HCT116 (cell line): Measurements from ENCODE around the gene CELF2. TPM values are rescaled to one million over a fixed set of nuclear protein-coding genes. Genes with fewer than 3 reads are reported as not detected.

ENCODE experiments used
- ATAC-seq: fragments of 200-7000 bp; cut with Tn5 transposase; 2 replicates; pipeline ENCODE4 v1.9.1; 2020; ENCODE audit warnings: mild to moderate bottlenecking, moderate library complexity
- BruUV-seq: library from RNA; stranded (reverse); fragments of 400-500 nt; replicated peaks from 2 replicates; lab custom pipeline; 2021; lab: Mats Ljungman, UMichigan
- CTCF ChIA-PET: fragments of 300-600 bp; sonication (Branson Sonifier 250); formaldehyde crosslinking; loops from one replicate; lab custom pipeline; 2021; ENCODE audit warnings: antibody characterized with exemption; lab: Charles Lee
- POLR2A ChIA-PET: fragments of 300-600, 350-600 bp; sonication (Branson Sonifier 250); formaldehyde crosslinking; loops from one replicate; lab custom pipeline; 2021; ENCODE audit warnings: antibody characterized with exemption; lab: Charles Lee
- RAD21 ChIA-PET, 2 experiments: fragments of 300-600 bp; sonication (Branson Sonifier 250); formaldehyde crosslinking; loops; one replicate each; lab custom pipeline; 2023; ENCODE audit warnings: low total read pairs in 2 of 2; ENCODE audit not compliant: uncharacterized antibody in 2 of 2, unreplicated experiment in 2 of 2, low non-redundant PET in 1 of 2; lab: Charles Lee
- DNase-seq: peaks from one replicate; pipeline ENCODE4 v3.0.0-alpha.2; 2010; ENCODE audit warnings: low read depth, low spot score
- H2AFZ ChIP-seq: fragments of 200-600 bp; shearing (Covaris generic), sonication (generic); 2 replicates; pipeline ENCODE4 v1.6.1; 2017; ENCODE audit warnings: low read depth, mixed run types, mixed read lengths, antibody characterized with exemption, low read length; ENCODE audit not compliant: poor library complexity, severe bottlenecking
- H3K27ac ChIP-seq: 2 replicates; pipeline ENCODE4 v1.5.1; 2012; ENCODE audit warnings: low read depth, low read length
- H3K27me3 ChIP-seq: fragments of 200-600 bp; sonication (generic); 2 replicates; pipeline ENCODE4 v1.6.1; 2016; ENCODE audit warnings: mixed run types, low read length, mixed read lengths; ENCODE audit not compliant: insufficient read depth
- H3K36me3 ChIP-seq, 2 experiments: fragments of 200-500 bp in 1 of 2; fragments of 200-600 bp in 1 of 2; sonication (Bioruptor generic) in 1 of 2; sonication (generic) in 1 of 2; 2 replicates each; pipeline versions ENCODE4 v1.5.1 to v1.6.1; 2014 to 2016; ENCODE audit warnings: low read length in 2 of 2, inconsistent platforms in 1 of 2, mixed read lengths in 1 of 2, mixed run types in 1 of 2; ENCODE audit not compliant: insufficient read depth in 2 of 2, control insufficient read depth in 1 of 2
- H3K4me1 ChIP-seq, 2 experiments: fragments of 200-600 bp in 1 of 2; sonication (generic) in 1 of 2; 2 replicates each; pipeline versions ENCODE4 v1.5.1 to v1.6.1; 2012 to 2017; ENCODE audit warnings: low read length in 2 of 2, inconsistent platforms in 1 of 2, mild to moderate bottlenecking in 1 of 2, mixed read lengths in 1 of 2, mixed run types in 1 of 2, moderate library complexity in 1 of 2; ENCODE audit not compliant: insufficient read depth in 2 of 2, control insufficient read depth in 1 of 2
- H3K4me2 ChIP-seq: fragments of 200-600 bp; sonication (generic); 2 replicates; pipeline ENCODE4 v1.6.1; 2017; ENCODE audit warnings: mixed run types, low read length, mixed read lengths
- H3K4me3 ChIP-seq, 2 experiments: fragments of 200-600 bp in 1 of 2; sonication (generic) in 1 of 2; replicated peaks in 1 of 2; 2 replicates each; pipeline ENCODE4 v1.5.1; 2011 to 2016; ENCODE audit warnings: low read length in 2 of 2, control low read depth in 1 of 2, low read depth in 1 of 2, mild to moderate bottlenecking in 1 of 2, mixed read lengths in 1 of 2, mixed run types in 1 of 2
- H3K79me2 ChIP-seq: fragments of 200-600 bp; sonication (generic); 2 replicates; pipeline ENCODE4 v1.6.1; 2017; ENCODE audit warnings: mild to moderate bottlenecking, mixed run types, low read length, moderate library complexity, mixed read lengths; ENCODE audit not compliant: insufficient read depth
- H3K9ac ChIP-seq: fragments of 200-600 bp; sonication (generic); 2 replicates; pipeline ENCODE4 v1.6.1; 2016; ENCODE audit warnings: low read length, mixed read lengths
- H3K9me2 ChIP-seq: fragments of 200-600 bp; sonication (generic), shearing (Covaris generic); 2 replicates; pipeline ENCODE4 v1.6.1; 2017; ENCODE audit warnings: mixed run types, mild to moderate bottlenecking, moderate library complexity; ENCODE audit not compliant: insufficient read depth
- H3K9me3 ChIP-seq, 2 experiments: fragments of 200-500 bp in 1 of 2; fragments of 200-600 bp in 1 of 2; sonication (Bioruptor generic) in 1 of 2; sonication (generic) in 1 of 2; 2 replicates each; pipeline ENCODE4 v1.6.1; 2014 to 2017; ENCODE audit warnings: low read length in 2 of 2, mixed read lengths in 2 of 2, inconsistent platforms in 1 of 2, low read depth in 1 of 2, mild to moderate bottlenecking in 1 of 2, mixed run types in 1 of 2, moderate library complexity in 1 of 2; ENCODE audit not compliant: control insufficient read depth in 1 of 2, insufficient read depth in 1 of 2
- H4K20me1 ChIP-seq: fragments of 200-600 bp; sonication (generic), shearing (Covaris generic); 2 replicates; pipeline ENCODE4 v1.6.1; 2017; ENCODE audit warnings: mixed run types, mild to moderate bottlenecking, moderate library complexity; ENCODE audit not compliant: insufficient read depth
- CBX3 ChIP-seq: IDR thresholded peaks from 2 replicates; pipeline ENCODE4 v1.6.1; 2012; ENCODE audit warnings: low read depth
- CEBPB ChIP-seq: IDR thresholded peaks from 2 replicates; pipeline ENCODE4 v1.6.1; 2012; ENCODE audit warnings: low read depth
- EGR1 ChIP-seq: IDR thresholded peaks from 2 replicates; pipeline ENCODE4 v1.6.1; 2012; ENCODE audit warnings: low read depth
- ELF1 ChIP-seq: IDR thresholded peaks from 2 replicates; pipeline ENCODE4 v1.6.1; 2012; ENCODE audit warnings: low read depth, borderline replicate concordance
- JUND ChIP-seq: IDR thresholded peaks from 2 replicates; pipeline ENCODE4 v1.6.1; 2012
- POLR2AphosphoS5 ChIP-seq: IDR thresholded peaks from 2 replicates; pipeline ENCODE4 v1.6.1; 2011; ENCODE audit warnings: mild to moderate bottlenecking, low read depth, low read length, moderate library complexity
- SIN3A ChIP-seq: IDR thresholded peaks from 2 replicates; pipeline ENCODE4 v1.6.1; 2012; ENCODE audit warnings: low read depth
- SP1 ChIP-seq: IDR thresholded peaks from 2 replicates; pipeline ENCODE4 v1.6.1; 2012; ENCODE audit warnings: low read depth
- TCF7L2 ChIP-seq: IDR thresholded peaks from 2 replicates; pipeline ENCODE4 v1.7.0; 2011; ENCODE audit warnings: borderline replicate concordance, inconsistent platforms; ENCODE audit not compliant: insufficient read depth, insufficient read length; ENCODE audit errors: extremely low read depth
- YY1 ChIP-seq: IDR thresholded peaks from 2 replicates; pipeline ENCODE4 v1.6.1; 2011; ENCODE audit warnings: low read length, low read depth, moderate library complexity, mild to moderate bottlenecking; ENCODE audit not compliant: insufficient replicate concordance; ENCODE audit errors: extremely low read depth
- ZNF274 ChIP-seq: fragments of 200-500 bp; sonication (Bioruptor generic); IDR thresholded peaks from 2 replicates; pipeline ENCODE4 v1.6.1; 2014; ENCODE audit warnings: mild to moderate bottlenecking, low read depth, low read length, inconsistent platforms
- intact Hi-C: fragments of 100-400 bp; cut with micrococcal nuclease; formaldehyde crosslinking; loops from 2 replicates; pipeline ENCODE4 v1.10.0; 2022
- total RNA-seq: library from RNA; stranded (reverse); gene quantifications from one replicate; pipeline ENCODE4 v1.2.1, GENCODE V29; 2021; ENCODE audit not compliant: unreplicated experiment
- TF ChIP-seq, protein P1 (sequence below): IDR thresholded peaks from 2 replicates; pipeline ENCODE4 v1.6.1; 2012
- TF ChIP-seq, protein P2 (sequence below), 3 experiments: fragments of 200-600 bp in 1 of 3; sonication (generic) in 1 of 3; IDR thresholded peaks in 2 of 3; conservative IDR thresholded peaks in 1 of 3; 2 replicates each; pipeline ENCODE4 v1.5.1; 2012 to 2017; ENCODE audit warnings: low read depth in 2 of 3, low read length in 2 of 3, antibody characterized with exemption in 1 of 3, borderline replicate concordance in 1 of 3, control low read depth in 1 of 3, mild to moderate bottlenecking in 1 of 3, mixed read lengths in 1 of 3, mixed run types in 1 of 3, moderate library complexity in 1 of 3; ENCODE audit not compliant: insufficient read depth in 1 of 3
- TF ChIP-seq, protein P3 (sequence below): IDR thresholded peaks from 2 replicates; pipeline ENCODE4 v1.6.1; 2012
- TF ChIP-seq, protein P4 (sequence below): IDR thresholded peaks from 2 replicates; pipeline ENCODE4 v1.6.1; 2011; ENCODE audit warnings: mild to moderate bottlenecking, low read length, moderate library complexity; ENCODE audit not compliant: insufficient replicate concordance; ENCODE audit errors: extremely low read depth
- TF ChIP-seq, protein P5 (sequence below): IDR thresholded peaks from 2 replicates; pipeline ENCODE4 v1.6.1; 2012; ENCODE audit warnings: low read depth

CELF2 gene
- total RNA-seq, 1 experiment from 2014 or later = 0.66 TPM

DNA sequence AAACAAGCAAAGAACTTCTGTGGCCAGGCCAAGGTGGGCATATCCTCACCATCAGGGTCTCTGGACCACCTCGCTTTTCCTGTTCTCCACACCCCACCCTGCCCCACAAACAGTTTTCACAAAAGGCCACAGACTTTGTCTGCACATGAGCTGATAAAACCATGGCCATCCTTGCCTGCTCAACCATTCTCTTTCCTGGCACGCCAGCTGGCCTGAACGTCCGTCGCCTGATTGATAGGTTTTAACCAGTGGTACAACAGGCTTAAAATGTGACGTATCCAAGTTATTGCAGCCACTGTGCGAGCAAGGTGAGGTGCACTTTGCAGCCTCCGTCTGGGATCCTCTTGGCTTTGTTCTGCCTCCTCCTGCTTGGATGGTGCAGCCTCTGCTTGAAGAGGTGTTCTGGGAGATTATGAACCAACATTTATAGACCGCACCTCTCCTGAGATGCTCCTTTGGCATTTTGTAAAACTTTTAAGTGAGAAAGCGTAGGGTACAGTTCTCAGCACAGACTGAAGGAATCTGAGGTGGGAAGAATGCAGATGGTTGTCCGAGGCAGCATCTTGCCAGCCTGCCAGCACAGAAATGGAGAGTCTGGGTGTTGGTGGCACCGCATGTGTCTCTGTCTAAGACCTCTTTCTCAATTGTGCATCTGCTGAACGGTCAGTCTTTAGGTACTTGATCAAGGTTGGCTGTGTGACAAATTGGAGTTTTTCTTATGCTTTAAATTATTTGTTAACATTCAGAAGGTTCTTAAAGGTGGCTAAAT, 288.3 kb downstream of the CELF2 start:
- CTCF ChIA-PET = no interaction called here

More for the DNA sequence above, 288.3 kb downstream of the CELF2 start:
- Histone ChIP-seq H3K9me2 (no peaks in the 10 kb centered on the region), H4K20me1 (no peaks in the 10 kb centered on the region), H3K9ac (no peak overlapping the region), H3K4me2 (no peak overlapping the region), H3K36me3 (no peaks in the 10 kb centered on the region), H3K79me2 (no peaks in the 10 kb centered on the region), H3K27ac (no peak overlapping the region), H3K4me1 (no peaks in the 10 kb centered on the region), H3K27me3 (no peaks in the 10 kb centered on the region), H3K9me3 (0 out of 4 replicates have a peak, but pooled peaks cover 0 to 6% of the 10 kb centered on the region in 2 experiments), H2AFZ (no peak overlapping the region), H3K4me3 (no peak overlapping the region)
- intact Hi-C loops = no loop called here
- POLR2A ChIA-PET = no interaction called here
- DNase-seq = no peak
- TF ChIP-seq, protein P1, sequence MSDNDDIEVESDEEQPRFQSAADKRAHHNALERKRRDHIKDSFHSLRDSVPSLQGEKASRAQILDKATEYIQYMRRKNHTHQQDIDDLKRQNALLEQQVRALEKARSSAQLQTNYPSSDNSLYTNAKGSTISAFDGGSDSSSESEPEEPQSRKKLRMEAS = no peak
- TF ChIP-seq EGR1 (no peak), CBX3 (no peak), ELF1 (no peak), POLR2AphosphoS5 (no peak), YY1 (no peak), CEBPB (no peak), JUND (no peak), ZNF274 (no peak), SIN3A (no peak), SP1 (no peak), TCF7L2 (no peak)
- TF ChIP-seq, protein P2, sequence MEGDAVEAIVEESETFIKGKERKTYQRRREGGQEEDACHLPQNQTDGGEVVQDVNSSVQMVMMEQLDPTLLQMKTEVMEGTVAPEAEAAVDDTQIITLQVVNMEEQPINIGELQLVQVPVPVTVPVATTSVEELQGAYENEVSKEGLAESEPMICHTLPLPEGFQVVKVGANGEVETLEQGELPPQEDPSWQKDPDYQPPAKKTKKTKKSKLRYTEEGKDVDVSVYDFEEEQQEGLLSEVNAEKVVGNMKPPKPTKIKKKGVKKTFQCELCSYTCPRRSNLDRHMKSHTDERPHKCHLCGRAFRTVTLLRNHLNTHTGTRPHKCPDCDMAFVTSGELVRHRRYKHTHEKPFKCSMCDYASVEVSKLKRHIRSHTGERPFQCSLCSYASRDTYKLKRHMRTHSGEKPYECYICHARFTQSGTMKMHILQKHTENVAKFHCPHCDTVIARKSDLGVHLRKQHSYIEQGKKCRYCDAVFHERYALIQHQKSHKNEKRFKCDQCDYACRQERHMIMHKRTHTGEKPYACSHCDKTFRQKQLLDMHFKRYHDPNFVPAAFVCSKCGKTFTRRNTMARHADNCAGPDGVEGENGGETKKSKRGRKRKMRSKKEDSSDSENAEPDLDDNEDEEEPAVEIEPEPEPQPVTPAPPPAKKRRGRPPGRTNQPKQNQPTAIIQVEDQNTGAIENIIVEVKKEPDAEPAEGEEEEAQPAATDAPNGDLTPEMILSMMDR (IDR thresholded peaks at IDR 0.05 in 2 of 3, conservative IDR thresholded peaks at IDR 0.05 in 1 of 3; ENCODE audit: borderline replicate concordance in 1 of 3, insufficient read depth in 1 of 3, low read depth in 2 of 3, low read length in 2 of 3) = no peak
- TF ChIP-seq, protein P3, sequence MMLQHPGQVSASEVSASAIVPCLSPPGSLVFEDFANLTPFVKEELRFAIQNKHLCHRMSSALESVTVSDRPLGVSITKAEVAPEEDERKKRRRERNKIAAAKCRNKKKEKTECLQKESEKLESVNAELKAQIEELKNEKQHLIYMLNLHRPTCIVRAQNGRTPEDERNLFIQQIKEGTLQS = no peak
- TF ChIP-seq, protein P4, sequence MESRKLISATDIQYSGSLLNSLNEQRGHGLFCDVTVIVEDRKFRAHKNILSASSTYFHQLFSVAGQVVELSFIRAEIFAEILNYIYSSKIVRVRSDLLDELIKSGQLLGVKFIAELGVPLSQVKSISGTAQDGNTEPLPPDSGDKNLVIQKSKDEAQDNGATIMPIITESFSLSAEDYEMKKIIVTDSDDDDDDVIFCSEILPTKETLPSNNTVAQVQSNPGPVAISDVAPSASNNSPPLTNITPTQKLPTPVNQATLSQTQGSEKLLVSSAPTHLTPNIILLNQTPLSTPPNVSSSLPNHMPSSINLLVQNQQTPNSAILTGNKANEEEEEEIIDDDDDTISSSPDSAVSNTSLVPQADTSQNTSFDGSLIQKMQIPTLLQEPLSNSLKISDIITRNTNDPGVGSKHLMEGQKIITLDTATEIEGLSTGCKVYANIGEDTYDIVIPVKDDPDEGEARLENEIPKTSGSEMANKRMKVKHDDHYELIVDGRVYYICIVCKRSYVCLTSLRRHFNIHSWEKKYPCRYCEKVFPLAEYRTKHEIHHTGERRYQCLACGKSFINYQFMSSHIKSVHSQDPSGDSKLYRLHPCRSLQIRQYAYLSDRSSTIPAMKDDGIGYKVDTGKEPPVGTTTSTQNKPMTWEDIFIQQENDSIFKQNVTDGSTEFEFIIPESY = no peak
- TF ChIP-seq, protein P5, sequence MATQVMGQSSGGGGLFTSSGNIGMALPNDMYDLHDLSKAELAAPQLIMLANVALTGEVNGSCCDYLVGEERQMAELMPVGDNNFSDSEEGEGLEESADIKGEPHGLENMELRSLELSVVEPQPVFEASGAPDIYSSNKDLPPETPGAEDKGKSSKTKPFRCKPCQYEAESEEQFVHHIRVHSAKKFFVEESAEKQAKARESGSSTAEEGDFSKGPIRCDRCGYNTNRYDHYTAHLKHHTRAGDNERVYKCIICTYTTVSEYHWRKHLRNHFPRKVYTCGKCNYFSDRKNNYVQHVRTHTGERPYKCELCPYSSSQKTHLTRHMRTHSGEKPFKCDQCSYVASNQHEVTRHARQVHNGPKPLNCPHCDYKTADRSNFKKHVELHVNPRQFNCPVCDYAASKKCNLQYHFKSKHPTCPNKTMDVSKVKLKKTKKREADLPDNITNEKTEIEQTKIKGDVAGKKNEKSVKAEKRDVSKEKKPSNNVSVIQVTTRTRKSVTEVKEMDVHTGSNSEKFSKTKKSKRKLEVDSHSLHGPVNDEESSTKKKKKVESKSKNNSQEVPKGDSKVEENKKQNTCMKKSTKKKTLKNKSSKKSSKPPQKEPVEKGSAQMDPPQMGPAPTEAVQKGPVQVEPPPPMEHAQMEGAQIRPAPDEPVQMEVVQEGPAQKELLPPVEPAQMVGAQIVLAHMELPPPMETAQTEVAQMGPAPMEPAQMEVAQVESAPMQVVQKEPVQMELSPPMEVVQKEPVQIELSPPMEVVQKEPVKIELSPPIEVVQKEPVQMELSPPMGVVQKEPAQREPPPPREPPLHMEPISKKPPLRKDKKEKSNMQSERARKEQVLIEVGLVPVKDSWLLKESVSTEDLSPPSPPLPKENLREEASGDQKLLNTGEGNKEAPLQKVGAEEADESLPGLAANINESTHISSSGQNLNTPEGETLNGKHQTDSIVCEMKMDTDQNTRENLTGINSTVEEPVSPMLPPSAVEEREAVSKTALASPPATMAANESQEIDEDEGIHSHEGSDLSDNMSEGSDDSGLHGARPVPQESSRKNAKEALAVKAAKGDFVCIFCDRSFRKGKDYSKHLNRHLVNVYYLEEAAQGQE = no peak
- no TSS peak for BruUV-seq
- no peak for ATAC-seq
- RAD21 ChIA-PET = no interaction called here
